Skeletal muscle tissue (tissue), 4 donors: ENCODE data around the gene FCHSD2. TPM values are rescaled to one million over a fixed set of nuclear protein-coding genes. Genes with fewer than 3 reads are reported as not detected.

Experiments used
- H3K27ac ChIP-seq: one replicate; pipeline ENCODE4 v1.7.0; 2013; ENCODE audit warnings: mild to moderate bottlenecking, low read depth, low read length, inconsistent platforms
- H3K27me3 ChIP-seq, 3 donors: one replicate each; pipeline ENCODE4 v1.7.0; 2013; ENCODE audit warnings: low read length in 3 of 3; ENCODE audit not compliant: control insufficient read depth in 3 of 3, insufficient read depth in 3 of 3
- H3K36me3 ChIP-seq, 3 donors: one replicate each; pipeline ENCODE4 v1.7.0; 2013; ENCODE audit warnings: low read length in 3 of 3; ENCODE audit not compliant: control insufficient read depth in 3 of 3, insufficient read depth in 3 of 3
- H3K4me1 ChIP-seq, 3 donors: one replicate each; pipeline ENCODE4 v1.7.0; 2013; ENCODE audit warnings: low read length in 3 of 3, mild to moderate bottlenecking in 3 of 3; ENCODE audit not compliant: control insufficient read depth in 3 of 3, insufficient read depth in 3 of 3
- H3K4me3 ChIP-seq, 3 donors: one replicate each; pipeline ENCODE4 v1.7.0; 2013; ENCODE audit warnings: low read length in 3 of 3
- H3K9ac ChIP-seq, 3 donors: one replicate each; pipeline ENCODE4 v1.7.0; 2013; ENCODE audit warnings: low read length in 3 of 3, mild to moderate bottlenecking in 3 of 3, moderate library complexity in 2 of 3, low read depth in 1 of 3
- H3K9me3 ChIP-seq, 3 donors: one replicate each; pipeline ENCODE4 v1.7.0; 2013; ENCODE audit warnings: low read length in 3 of 3; ENCODE audit not compliant: control insufficient read depth in 3 of 3
- total RNA-seq: library from RNA; depleted of rRNA; stranded (reverse); fragments of >200 nt; gene quantifications from one replicate; pipeline ENCODE4 v1.2.3, GENCODE V29; 2014
- donor health status: Osteomylitis.

Gene FCHSD2
- total RNA-seq, 1 donor from 2014 or later: 19.8 TPM

- Histone ChIP-seq H3K36me3 (no peaks in the 10 kb centered on the region), H3K27me3 (no peaks in the 10 kb centered on the region), H3K9ac (peak overlapping the region in 2 of 3 donors; percentile 36 to 69), H3K4me1 (peaks cover 23 to 66% (median 62%) of the 10 kb centered on the region in 3 donors), H3K4me3 (no peak overlapping the region), H3K27ac (no peak overlapping the region), H3K9me3 (no peaks in the 10 kb centered on the region)
Measured at GRCh38 chr11:73173755-73174494, 31.8 kb upstream of the FCHSD2 start.

GRCh38 chr11:73172992-73173656 is 31.0 kb upstream of the FCHSD2 start:
- H3K4me3 ChIP-seq: no peak overlapping the region
- H3K27ac ChIP-seq: no peak overlapping the region
- H3K36me3 ChIP-seq: no peaks in the 10 kb centered on the region
- H3K27me3 ChIP-seq: no peaks in the 10 kb centered on the region
- no peaks in the 10 kb centered on the region for H3K9me3 ChIP-seq
- peaks cover 21 to 67% (median 62%) of the 10 kb centered on the region in 3 donors for H3K4me1 ChIP-seq
- peak overlapping the region in 1 of 3 donors; percentile 20 for H3K9ac ChIP-seq

GRCh38 chr11:73171436-73172161 is 29.5 kb upstream of the FCHSD2 start:
- Histone ChIP-seq H3K36me3 (no peaks in the 10 kb centered on the region), H3K9me3 (no peaks in the 10 kb centered on the region), H3K4me1 (peaks cover 14 to 56% (median 48%) of the 10 kb centered on the region in 3 donors), H3K4me3 (no peak overlapping the region), H3K27ac (no peak overlapping the region), H3K9ac (no peak overlapping the region), H3K27me3 (no peaks in the 10 kb centered on the region)

GRCh38 chr11:73170140-73170539 is 28.0 kb upstream of the FCHSD2 start:
- Histone ChIP-seq H3K4me1 (peaks cover 14 to 43% (median 37%) of the 10 kb centered on the region in 3 donors), H3K36me3 (no peaks in the 10 kb centered on the region), H3K27ac (no peak overlapping the region), H3K9me3 (no peaks in the 10 kb centered on the region), H3K27me3 (no peaks in the 10 kb centered on the region), H3K9ac (peak overlapping the region in 2 of 3 donors; percentile 5 to 50), H3K4me3 (no peak overlapping the region)

- no peaks in the 10 kb centered on the region for H3K9me3 ChIP-seq
- H3K4me1 ChIP-seq: peaks cover 8 to 36% (median 30%) of the 10 kb centered on the region in 3 donors
- H3K36me3 ChIP-seq: no peaks in the 10 kb centered on the region
- no peaks in the 10 kb centered on the region for H3K27me3 ChIP-seq
- peak overlapping the region; percentile 73 for H3K27ac ChIP-seq
- peak overlapping the region in 1 of 3 donors; percentile 40 for H3K9ac ChIP-seq
- H3K4me3 ChIP-seq: no peak overlapping the region
Measured at GRCh38 chr11:73168925-73169579, 26.9 kb upstream of the FCHSD2 start.

- Histone ChIP-seq H3K4me1 (peaks cover 0 to 25% (median 20%) of the 10 kb centered on the region in 3 donors), H3K27ac (no peak overlapping the region), H3K27me3 (no peaks in the 10 kb centered on the region), H3K4me3 (no peak overlapping the region), H3K9me3 (no peaks in the 10 kb centered on the region), H3K9ac (peak overlapping the region in 1 of 3 donors; percentile 28), H3K36me3 (no peaks in the 10 kb centered on the region)
Measured at GRCh38 chr11:73167363-73167954, 25.3 kb upstream of the FCHSD2 start.

- Histone ChIP-seq H3K9ac (peak overlapping the region in 1 of 3 donors; percentile 15), H3K27ac (no peak overlapping the region), H3K27me3 (no peaks in the 10 kb centered on the region), H3K4me3 (no peak overlapping the region), H3K36me3 (no peaks in the 10 kb centered on the region), H3K4me1 (peaks cover 0 to 22% (median 14%) of the 10 kb centered on the region in 3 donors), H3K9me3 (no peaks in the 10 kb centered on the region)
Measured at GRCh38 chr11:73164803-73165540, 22.9 kb upstream of the FCHSD2 start.

- peaks cover 2 to 20% (median 5%) of the 10 kb centered on the region in 3 donors for H3K4me1 ChIP-seq
- no peaks in the 10 kb centered on the region for H3K27me3 ChIP-seq
- no peak overlapping the region for H3K9ac ChIP-seq
- no peaks in the 10 kb centered on the region for H3K36me3 ChIP-seq
- no peak overlapping the region for H3K4me3 ChIP-seq
- H3K27ac ChIP-seq: no peak overlapping the region
- H3K9me3 ChIP-seq: no peaks in the 10 kb centered on the region
Measured at GRCh38 chr11:73163638-73164174, 21.6 kb upstream of the FCHSD2 start.
